Tibial nerve (tissue), 3 donors: ENCODE results near the gene NPB.

Experiments
- POLR2A ChIP-seq, 2 donors: fragments of 450-650 bp; IDR thresholded peaks; one replicate each; pipeline ENCODE4 v1.6.1; 2017; ENCODE audit warnings: antibody characterized with exemption in 2 of 2, mild to moderate bottlenecking in 2 of 2, moderate library complexity in 2 of 2
- TF ChIP-seq, protein P1 (sequence below), 5 experiments: fragments of 200-600 bp in 3 of 5; fragments of 450-650 bp in 2 of 5; sonication (generic) in 3 of 5; IDR thresholded peaks; one replicate each; pipeline ENCODE4 v1.5.1; 2016 to 2019; ENCODE audit warnings: antibody characterized with exemption in 5 of 5, mild to moderate bottlenecking in 3 of 5, moderate library complexity in 2 of 5

DNA sequence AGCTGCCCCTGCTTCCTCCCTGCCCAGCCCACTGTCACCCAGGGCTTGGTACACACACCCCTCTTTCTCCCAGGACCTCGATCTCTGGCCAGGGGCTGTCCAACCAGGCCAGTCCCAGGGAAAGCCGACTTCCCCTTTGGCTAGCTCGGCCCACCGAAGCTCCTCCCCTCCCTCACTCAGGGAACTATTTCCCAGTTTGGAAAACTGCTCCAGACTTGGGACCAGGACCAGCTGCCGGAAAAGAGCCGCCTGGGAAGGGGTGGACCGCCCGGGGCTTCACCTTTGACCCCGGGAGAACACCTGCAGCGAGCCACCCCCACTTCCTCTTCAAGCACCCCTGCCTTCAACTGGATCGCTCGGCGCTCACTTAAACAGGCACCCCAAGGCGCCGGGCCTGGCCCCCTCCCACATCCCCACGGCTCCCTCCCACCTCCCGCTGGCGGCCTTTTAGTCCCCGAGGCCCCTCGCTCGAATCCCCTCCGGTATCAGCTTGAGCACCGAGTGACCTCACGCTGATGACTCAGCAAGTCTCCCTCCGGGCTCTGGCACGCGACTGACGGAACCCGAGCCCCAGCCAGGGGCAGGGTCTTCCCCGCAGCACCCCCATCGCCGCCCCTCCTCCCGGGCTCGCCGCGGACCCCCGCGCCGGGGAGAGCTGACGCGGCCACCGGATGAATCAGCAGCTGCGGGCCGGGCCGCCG lies 24.6 kb downstream of the NPB start:
- TF ChIP-seq POLR2A (IDR thresholded peaks at IDR 0.05): no peak
- TF ChIP-seq, protein P1, sequence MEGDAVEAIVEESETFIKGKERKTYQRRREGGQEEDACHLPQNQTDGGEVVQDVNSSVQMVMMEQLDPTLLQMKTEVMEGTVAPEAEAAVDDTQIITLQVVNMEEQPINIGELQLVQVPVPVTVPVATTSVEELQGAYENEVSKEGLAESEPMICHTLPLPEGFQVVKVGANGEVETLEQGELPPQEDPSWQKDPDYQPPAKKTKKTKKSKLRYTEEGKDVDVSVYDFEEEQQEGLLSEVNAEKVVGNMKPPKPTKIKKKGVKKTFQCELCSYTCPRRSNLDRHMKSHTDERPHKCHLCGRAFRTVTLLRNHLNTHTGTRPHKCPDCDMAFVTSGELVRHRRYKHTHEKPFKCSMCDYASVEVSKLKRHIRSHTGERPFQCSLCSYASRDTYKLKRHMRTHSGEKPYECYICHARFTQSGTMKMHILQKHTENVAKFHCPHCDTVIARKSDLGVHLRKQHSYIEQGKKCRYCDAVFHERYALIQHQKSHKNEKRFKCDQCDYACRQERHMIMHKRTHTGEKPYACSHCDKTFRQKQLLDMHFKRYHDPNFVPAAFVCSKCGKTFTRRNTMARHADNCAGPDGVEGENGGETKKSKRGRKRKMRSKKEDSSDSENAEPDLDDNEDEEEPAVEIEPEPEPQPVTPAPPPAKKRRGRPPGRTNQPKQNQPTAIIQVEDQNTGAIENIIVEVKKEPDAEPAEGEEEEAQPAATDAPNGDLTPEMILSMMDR (IDR thresholded peaks at IDR 0.05): no peak
